ENCODE data around the gene WBP2.

DNA sequence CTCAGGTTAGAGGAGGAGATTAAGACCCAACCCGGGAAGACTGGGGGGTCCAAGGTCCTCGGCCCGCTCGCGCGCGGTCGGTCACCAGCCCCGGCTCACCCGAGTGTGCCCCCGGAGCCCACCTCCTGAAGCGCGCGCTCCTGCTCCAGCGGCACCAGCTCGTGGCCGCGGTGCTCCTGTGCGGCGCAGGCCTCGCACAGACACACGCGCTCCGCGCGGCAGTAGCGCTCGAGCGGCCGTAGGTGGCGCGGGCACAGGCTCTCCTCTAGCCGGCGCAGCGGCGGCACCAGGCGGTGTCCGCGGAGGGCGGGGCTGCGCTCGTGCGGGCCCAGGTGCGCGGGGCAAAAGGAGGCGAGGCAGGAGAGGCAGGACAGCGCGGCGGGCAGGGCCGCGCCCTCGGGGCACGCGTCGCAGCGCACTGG, 22.6 kb upstream of the WBP2 start:
- no peak for TF ChIP-seq POLR2AphosphoS5 (IDR thresholded peaks at IDR 0.05)
- TF ChIP-seq, protein P1, sequence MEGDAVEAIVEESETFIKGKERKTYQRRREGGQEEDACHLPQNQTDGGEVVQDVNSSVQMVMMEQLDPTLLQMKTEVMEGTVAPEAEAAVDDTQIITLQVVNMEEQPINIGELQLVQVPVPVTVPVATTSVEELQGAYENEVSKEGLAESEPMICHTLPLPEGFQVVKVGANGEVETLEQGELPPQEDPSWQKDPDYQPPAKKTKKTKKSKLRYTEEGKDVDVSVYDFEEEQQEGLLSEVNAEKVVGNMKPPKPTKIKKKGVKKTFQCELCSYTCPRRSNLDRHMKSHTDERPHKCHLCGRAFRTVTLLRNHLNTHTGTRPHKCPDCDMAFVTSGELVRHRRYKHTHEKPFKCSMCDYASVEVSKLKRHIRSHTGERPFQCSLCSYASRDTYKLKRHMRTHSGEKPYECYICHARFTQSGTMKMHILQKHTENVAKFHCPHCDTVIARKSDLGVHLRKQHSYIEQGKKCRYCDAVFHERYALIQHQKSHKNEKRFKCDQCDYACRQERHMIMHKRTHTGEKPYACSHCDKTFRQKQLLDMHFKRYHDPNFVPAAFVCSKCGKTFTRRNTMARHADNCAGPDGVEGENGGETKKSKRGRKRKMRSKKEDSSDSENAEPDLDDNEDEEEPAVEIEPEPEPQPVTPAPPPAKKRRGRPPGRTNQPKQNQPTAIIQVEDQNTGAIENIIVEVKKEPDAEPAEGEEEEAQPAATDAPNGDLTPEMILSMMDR (IDR thresholded peaks at IDR 0.05): peak; percentile 42 to 54 (median 43)

All from breast epithelium (tissue), 3 donors.